Pancreas (tissue), 10 donors: ENCODE data around the gene EPHB3. TPM values are rescaled to one million over a fixed set of nuclear protein-coding genes. Genes with fewer than 3 reads are reported as not detected.
A peak's percentile ranks its signal among the peaks of the same experiment; 100 is the strongest.

Experiments
- ATAC-seq, 4 donors: fragments of 200-7000 bp; cut with Tn5 transposase; one replicate each; pipeline versions ENCODE4 v1.8.0 to v1.9.1; 2020; ENCODE audit warnings: mild to moderate bottlenecking in 4 of 4, moderate library complexity in 4 of 4
- DNase-seq, 6 donors: peaks; one replicate each; pipeline ENCODE4 v3.0.0-alpha.2; 2020
- FAIRE-seq: peaks from 2 replicates; lab custom pipeline; 2012; peaks lifted over from hg19 to GRCh38; lab: Jason Lieb, UNC
- H3K27ac ChIP-seq, 4 donors: fragments of 200-600 bp; sonication (generic); 1 replicate in 3 of 4; 2 replicates in 1 of 4; pipeline versions ENCODE4 v1.5.0 to v1.8.0; 2020
- H3K27me3 ChIP-seq, 4 donors: fragments of 200-600 bp; one replicate each; pipeline ENCODE4 v1.8.0; 2021
- H3K36me3 ChIP-seq, 3 donors: fragments of 200-600 bp; sonication (generic) in 1 of 3; one replicate each; pipeline versions ENCODE4 v1.5.0 to v1.8.0; 2020 to 2021
- H3K4me1 ChIP-seq, 3 donors: fragments of 200-600 bp; one replicate each; pipeline ENCODE4 v1.8.0; 2021
- H3K4me3 ChIP-seq, 4 donors: fragments of 200-600 bp; sonication (generic) in 2 of 4; one replicate each; pipeline versions ENCODE4 v1.5.0 to v1.8.0; 2020 to 2021
- H3K9me3 ChIP-seq, 4 donors: fragments of 200-600 bp; one replicate each; pipeline ENCODE4 v1.8.0; 2021
- WGBS, 2 donors: extraction: QIAGEN DNeasy Blood & Tissue Kit; methylation state at CpG; one replicate each; pipeline ENCODE4 v1.1.7; 2013; 5-methylcytosine and 5-hydroxymethylcytosine counted together
- intact Hi-C, 3 donors: fragments of 100-400 bp; cut with DNase I; formaldehyde crosslinking; loops; one replicate each; pipeline versions ENCODE4 v1.11.1 to v1.14.2; 2022
- polyA plus RNA-seq, 2 donors: library from polyadenylated mRNA; stranded (reverse); fragments of 200-250 nt; gene quantifications; one replicate each; pipeline ENCODE4 v1.2.3, GENCODE V29; 2013
- total RNA-seq, 6 donors: library from RNA; stranded (reverse); fragmentation: NEBNext Ultra II Directional in 4 of 6; extraction: Animal tissue kit (Norgen Biotek cat#: 25700) in 4 of 6; gene quantifications; one replicate each; pipeline versions ENCODE4 v1.2.1 to v1.2.4, GENCODE V29; 2021 to 2023
- TF ChIP-seq, protein P1 (sequence below), 4 donors: fragments of 200-600 bp; sonication (generic) in 3 of 4; IDR thresholded peaks; one replicate each; pipeline versions ENCODE4 v1.5.0 to v1.8.0; 2021; ENCODE audit warnings: antibody characterized with exemption in 4 of 4
- donor health status: healthy with polysubstance abuse.
- donor health status: DM: no; HTN: no; CAD: no; lungs with moderate emphysema.
- donor health status: DM: no; HTN: no; CAD: no.
- donor health status: control.
- donor health status: control.
- donor health status: Bipolar disorder and iron deficiency.
- donor health status: DM: yes; HTN: yes; CAD: no.
- donor health status: DM: no; HTN: no; CAD: no.
- donor health status: DM: no; HTN: no; CAD: no.
- donor health status: DM: yes; HTN: yes; CAD: no.

EPHB3 gene
- total and polyA plus RNA-seq, 8 donors, result 5.8 to 17.3 (median 12.5) TPM

DNA sequence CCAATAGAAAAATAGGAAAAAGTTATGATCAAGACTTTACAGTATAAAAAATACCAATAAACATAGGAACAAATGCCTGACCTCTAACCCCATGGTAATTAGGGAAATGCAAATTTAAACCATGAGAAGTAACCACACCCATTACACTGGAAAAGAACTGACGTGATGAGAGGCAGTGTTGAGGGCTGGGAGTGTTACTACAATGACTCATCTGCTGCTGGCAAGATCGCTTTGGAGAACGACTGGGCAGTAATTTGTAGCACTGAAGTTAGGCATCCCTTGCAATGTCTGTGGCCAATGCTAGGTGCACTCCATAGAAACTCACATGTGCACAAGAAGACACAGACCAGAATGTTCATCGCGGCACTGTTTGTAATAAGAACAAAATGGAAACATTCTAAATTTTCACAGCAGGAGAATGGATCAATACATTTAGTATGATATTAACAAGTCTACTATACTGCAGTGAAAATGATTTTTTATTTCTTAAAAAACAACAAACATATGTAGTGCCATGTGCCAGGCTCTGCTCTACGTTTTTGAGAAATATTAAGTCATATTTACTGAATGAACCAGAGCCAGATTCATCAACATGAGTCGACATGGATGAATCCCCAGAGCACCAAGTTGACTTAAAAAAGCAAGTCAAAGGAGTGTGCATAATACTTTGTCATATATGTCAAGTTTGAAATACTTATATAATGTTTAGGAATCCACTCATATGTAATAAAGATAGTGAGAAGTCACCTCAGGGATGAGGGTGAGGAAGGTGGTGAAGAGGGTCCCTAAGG lies 37.6 kb upstream of the EPHB3 start:
- ATAC-seq (peak; percentile 50 to 78 (median 65)), FAIRE-seq (peak; percentile 92), DNase-seq (peak in 1 of 6 donors; percentile 27)
- Histone ChIP-seq H3K27ac (no peak overlapping the region), H3K27me3 (peaks cover 0 to 8% (median 3%) of the 10 kb centered on the region in 4 donors), H3K9me3 (no peaks in the 10 kb centered on the region), H3K36me3 (no peaks in the 10 kb centered on the region), H3K4me1 (no peaks in the 10 kb centered on the region), H3K4me3 (peak overlapping the region in 1 of 4 donors; percentile 33)
- intact Hi-C loops, result no loop called here
- TF ChIP-seq, protein P1, sequence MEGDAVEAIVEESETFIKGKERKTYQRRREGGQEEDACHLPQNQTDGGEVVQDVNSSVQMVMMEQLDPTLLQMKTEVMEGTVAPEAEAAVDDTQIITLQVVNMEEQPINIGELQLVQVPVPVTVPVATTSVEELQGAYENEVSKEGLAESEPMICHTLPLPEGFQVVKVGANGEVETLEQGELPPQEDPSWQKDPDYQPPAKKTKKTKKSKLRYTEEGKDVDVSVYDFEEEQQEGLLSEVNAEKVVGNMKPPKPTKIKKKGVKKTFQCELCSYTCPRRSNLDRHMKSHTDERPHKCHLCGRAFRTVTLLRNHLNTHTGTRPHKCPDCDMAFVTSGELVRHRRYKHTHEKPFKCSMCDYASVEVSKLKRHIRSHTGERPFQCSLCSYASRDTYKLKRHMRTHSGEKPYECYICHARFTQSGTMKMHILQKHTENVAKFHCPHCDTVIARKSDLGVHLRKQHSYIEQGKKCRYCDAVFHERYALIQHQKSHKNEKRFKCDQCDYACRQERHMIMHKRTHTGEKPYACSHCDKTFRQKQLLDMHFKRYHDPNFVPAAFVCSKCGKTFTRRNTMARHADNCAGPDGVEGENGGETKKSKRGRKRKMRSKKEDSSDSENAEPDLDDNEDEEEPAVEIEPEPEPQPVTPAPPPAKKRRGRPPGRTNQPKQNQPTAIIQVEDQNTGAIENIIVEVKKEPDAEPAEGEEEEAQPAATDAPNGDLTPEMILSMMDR (IDR thresholded peaks at IDR 0.05), result no peak
- WGBS, 2 donors, result 33 to 36% methylated on average over 7 of the region's 7 CpGs

DNA sequence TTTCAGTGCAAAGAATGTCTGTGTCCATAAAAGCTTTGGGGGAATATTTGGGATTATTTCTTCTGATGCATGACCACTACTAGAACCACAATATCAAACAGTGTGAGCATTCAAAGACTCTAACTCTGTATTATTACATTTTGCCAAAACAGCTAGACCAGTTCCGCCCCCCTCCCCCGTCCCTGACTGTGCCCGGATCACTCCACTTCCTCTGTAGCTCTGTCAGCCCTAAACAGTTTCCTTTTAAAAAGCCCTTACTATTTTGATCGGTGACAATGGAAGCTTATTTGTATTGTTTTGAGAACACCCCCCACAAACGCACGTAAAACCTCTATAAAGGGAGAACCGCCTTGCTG lies 36.6 kb upstream of the EPHB3 start:
- TF ChIP-seq, protein P1 (IDR thresholded peaks at IDR 0.05), result no peak
- DNase-seq (no peak), ATAC-seq (peak; percentile 70 to 83 (median 76)), FAIRE-seq (no peak)
- intact Hi-C loops, result no loop called here
- H3K27me3 ChIP-seq, result peaks cover 0 to 8% (median 3%) of the 10 kb centered on the region in 4 donors
- no peaks in the 10 kb centered on the region for H3K4me1 ChIP-seq
- H3K9me3 ChIP-seq, result no peaks in the 10 kb centered on the region
- H3K36me3 ChIP-seq, result no peaks in the 10 kb centered on the region
- H3K4me3 ChIP-seq, result peak overlapping the region; percentile 8 to 60 (median 42)
- H3K27ac ChIP-seq, result no peak overlapping the region
- 1 to 2% methylated on average over 7 of the region's 7 CpGs for WGBS, 2 donors

DNA sequence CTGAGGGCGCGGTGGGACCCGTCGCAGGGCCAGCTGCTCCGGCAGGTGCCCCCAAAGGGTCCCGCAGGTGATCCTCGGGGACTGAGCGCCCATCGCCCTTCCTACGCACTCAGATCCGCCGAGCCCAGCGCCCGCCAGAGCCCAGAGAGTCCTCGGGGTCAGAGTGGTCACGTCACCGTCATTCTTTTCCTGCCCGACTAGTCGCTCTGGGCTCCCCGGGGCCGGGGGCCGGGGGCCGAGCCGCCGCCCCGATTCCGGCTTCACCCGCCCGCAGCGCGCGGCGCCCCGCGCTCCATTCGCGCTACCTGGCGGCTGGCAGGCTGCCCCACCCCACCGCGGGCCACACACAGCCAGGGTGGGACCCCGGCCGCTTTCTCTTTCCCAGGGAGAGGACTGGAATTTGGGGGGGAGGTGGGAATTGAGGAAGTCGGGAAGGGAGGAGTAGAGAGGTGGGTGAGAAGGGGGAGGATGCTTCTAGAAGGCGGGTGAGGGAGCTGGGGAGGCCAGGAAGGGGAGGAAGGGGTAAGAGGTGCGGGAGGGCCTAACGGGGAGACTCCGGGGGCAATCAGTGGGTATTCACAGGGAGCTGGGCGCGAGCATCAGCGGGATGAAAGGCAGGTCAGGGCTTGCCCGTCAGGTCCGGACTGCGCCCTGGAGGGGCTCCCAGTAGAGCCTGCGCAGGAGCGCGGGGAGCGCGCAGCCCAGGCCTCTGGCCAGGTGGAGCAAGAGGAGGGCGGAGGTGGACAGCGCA lies 36.1 kb upstream of the EPHB3 start:
- intact Hi-C loops, result no loop called here
- 5 to 8% methylated on average over 60 of the region's 60 CpGs for WGBS, 2 donors
- peak; percentile 64 to 77 (median 74) for ATAC-seq
- no peaks in the 10 kb centered on the region for H3K9me3 ChIP-seq
- peak in 3 of 6 donors; percentile 18 to 70 (median 40) for DNase-seq
- no peak overlapping the region for H3K27ac ChIP-seq
- TF ChIP-seq, protein P1 (IDR thresholded peaks at IDR 0.05), result no peak
- H3K4me3 ChIP-seq, result peak overlapping the region; percentile 8 to 60 (median 42)
- H3K4me1 ChIP-seq, result no peaks in the 10 kb centered on the region
- peaks cover 0 to 8% (median 3%) of the 10 kb centered on the region in 4 donors for H3K27me3 ChIP-seq
- no peaks in the 10 kb centered on the region for H3K36me3 ChIP-seq
- FAIRE-seq, result no peak

DNA sequence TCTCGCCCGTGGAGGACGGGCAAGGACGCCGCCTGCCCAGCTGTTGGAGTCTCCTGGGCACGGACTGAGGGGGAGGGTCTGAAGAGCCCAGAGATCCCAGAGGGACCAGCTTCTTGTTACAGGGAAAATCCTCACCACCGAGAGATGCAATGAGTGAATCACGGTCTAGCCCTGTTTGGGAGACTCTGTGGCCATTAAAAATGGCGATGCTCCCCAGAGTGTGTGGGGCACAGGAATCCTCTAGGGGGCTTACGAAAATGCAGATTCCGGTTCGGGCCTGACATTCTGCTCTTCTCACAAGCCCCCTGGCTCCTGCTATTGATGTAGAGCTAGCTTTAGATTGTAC lies 35.5 kb upstream of the EPHB3 start:
- H3K27ac ChIP-seq, result no peak overlapping the region
- no peaks in the 10 kb centered on the region for H3K9me3 ChIP-seq
- no peak for FAIRE-seq
- DNase-seq, result no peak
- 31 to 33% methylated on average over 12 of the region's 12 CpGs for WGBS, 2 donors
- ATAC-seq, result no peak
- H3K4me1 ChIP-seq, result no peaks in the 10 kb centered on the region
- intact Hi-C loops, result no loop called here
- H3K36me3 ChIP-seq, result no peaks in the 10 kb centered on the region
- H3K4me3 ChIP-seq, result peak overlapping the region in 2 of 4 donors; percentile 52 to 60
- H3K27me3 ChIP-seq, result peaks cover 0 to 8% (median 3%) of the 10 kb centered on the region in 4 donors
- TF ChIP-seq, protein P1 (IDR thresholded peaks at IDR 0.05), result no peak
